Mucosa of descending colon (tissue), 3 donors: Measurements from ENCODE around the gene LTBP3. TPM values are rescaled to one million over a fixed set of nuclear protein-coding genes. Genes with fewer than 3 reads are reported as not detected.

Experiments
- ATAC-seq: fragments of 200-7000 bp; cut with Tn5 transposase; one replicate; pipeline ENCODE4 v1.9.1; 2020; ENCODE audit warnings: mild to moderate bottlenecking, moderate library complexity
- DNase-seq, 3 donors: peaks; one replicate each; pipeline ENCODE4 v3.0.0-alpha.2; 2020
- H3K36me3 ChIP-seq: fragments of 200-600 bp; one replicate; pipeline ENCODE4 v1.8.0; 2021; ENCODE audit warnings: low read depth, mild to moderate bottlenecking
- H3K4me1 ChIP-seq: fragments of 200-600 bp; one replicate; pipeline ENCODE4 v1.8.0; 2021; ENCODE audit warnings: low read depth, mild to moderate bottlenecking
- H3K4me3 ChIP-seq: fragments of 200-600 bp; one replicate; pipeline ENCODE4 v1.8.0; 2021; ENCODE audit warnings: mild to moderate bottlenecking
- H3K9me3 ChIP-seq: fragments of 200-600 bp; one replicate; pipeline ENCODE4 v1.8.0; 2021; ENCODE audit warnings: mild to moderate bottlenecking
- CTCF ChIP-seq: fragments of 200-600 bp; IDR thresholded peaks from one replicate; pipeline ENCODE4 v1.8.0; 2022; ENCODE audit warnings: antibody characterized with exemption, mild to moderate bottlenecking
- intact Hi-C, 2 donors: fragments of 100-400 bp; cut with DNase I in 1 of 2; cut with micrococcal nuclease in 1 of 2; formaldehyde crosslinking; loops; one replicate each; pipeline versions ENCODE4 v1.11.0 to v1.11.1; 2022; cut with DNase I, micrococcal nuclease
- total RNA-seq, 3 donors: library from RNA; stranded (reverse); fragmentation: NEBNext Ultra II Directional in 2 of 3; extraction: Animal tissue kit (Norgen Biotek cat#: 25700) in 2 of 3; gene quantifications; one replicate each; pipeline versions ENCODE4 v1.2.1 to v1.2.4, GENCODE V29; 2021 to 2023
- donor health status: DM: no; HTN: no; CAD: no; lungs with moderate emphysema.
- donor health status: DM: no; HTN: no; CAD: no.
- donor health status: DM: no; HTN: yes; CAD: no.

The LTBP3 gene
- total RNA-seq, 3 donors from 2014 or later: 22.6 to 133 (median 36.7) TPM

- peak overlapping the region; percentile 17 for H3K4me3 ChIP-seq
- no peaks in the 10 kb centered on the region for H3K36me3 ChIP-seq
- peaks cover 25% of the 10 kb centered on the region for H3K4me1 ChIP-seq
- no peaks in the 10 kb centered on the region for H3K9me3 ChIP-seq
- intact Hi-C loops: no loop called here
- no peak for TF ChIP-seq CTCF
- no peak for ATAC-seq
- peak in 1 of 3 donors; percentile 57 for DNase-seq
Measured at GRCh38 chr11:65557280-65558001, 718 bp downstream of the LTBP3 start.

GRCh38 chr11:65556470-65557279, 1.5 kb downstream of the LTBP3 start:
- no peak for ATAC-seq
- DNase-seq: no peak
- Histone ChIP-seq H3K9me3 (no peaks in the 10 kb centered on the region), H3K4me3 (no peak overlapping the region), H3K36me3 (no peaks in the 10 kb centered on the region), H3K4me1 (peaks cover 32% of the 10 kb centered on the region)
- intact Hi-C loops: no loop called here
- TF ChIP-seq CTCF: no peak

GRCh38 chr11:65555693-65556231, 2.4 kb downstream of the LTBP3 start:
- no peaks in the 10 kb centered on the region for H3K9me3 ChIP-seq
- intact Hi-C loops: no loop called here
- TF ChIP-seq CTCF: no peak
- H3K4me3 ChIP-seq: no peak overlapping the region
- H3K36me3 ChIP-seq: no peaks in the 10 kb centered on the region
- H3K4me1 ChIP-seq: peaks cover 39% of the 10 kb centered on the region
- DNase-seq (peak in 1 of 3 donors; percentile 44), ATAC-seq (no peak)

GRCh38 chr11:65554842-65555430, 3.2 kb downstream of the LTBP3 start:
- intact Hi-C loops: no loop called here
- H3K4me1 ChIP-seq: peaks cover 34% of the 10 kb centered on the region

More at GRCh38 chr11:65554842-65555430, 3.2 kb downstream of the LTBP3 start:
- H3K4me3 ChIP-seq: no peak overlapping the region
- H3K36me3 ChIP-seq: no peaks in the 10 kb centered on the region
- no peak for TF ChIP-seq CTCF
- ATAC-seq: no peak
- no peaks in the 10 kb centered on the region for H3K9me3 ChIP-seq
- no peak for DNase-seq
